ENCODE results near the gene SH3BGRL3.
"Not testable (repeated sequence)": the region's sequence is repeated elsewhere in the genome, so short reads cannot be mapped to it uniquely, and the experiment has no call there.

SH3BGRL3 gene

GRCh38 chr1:26317146-26317545 is 37.3 kb downstream of the SH3BGRL3 start:
- no peak for DNase-seq (ENCODE audit: low read depth)

- peak; percentile 73 for DNase-seq (ENCODE audit: low read depth)
Measured at GRCh38 chr1:26317612-26318337, 37.9 kb downstream of the SH3BGRL3 start, which contains the start of gene CD52. CD52 (plus strand) TSS chr1:26317958; CDS start chr1:26318018, 60 bp downstream.

GRCh38 chr1:26318338-26319064 is 38.6 kb downstream of the SH3BGRL3 start:
- DNase-seq (ENCODE audit: low read depth): no peak

GRCh38 chr1:26320896-26321295 is 41.0 kb downstream of the SH3BGRL3 start:
- DNase-seq (ENCODE audit: low read depth): no peak

- DNase-seq (ENCODE audit: low read depth): peak; percentile 91
Measured at GRCh38 chr1:26321315-26322041, 41.6 kb downstream of the SH3BGRL3 start.

- DNase-seq (ENCODE audit: low read depth): no peak
Measured at GRCh38 chr1:26322042-26322331, 42.1 kb downstream of the SH3BGRL3 start.

- no peak for DNase-seq (ENCODE audit: low read depth)
Measured at GRCh38 chr1:26323382-26323781, 43.5 kb downstream of the SH3BGRL3 start.

- DNase-seq (ENCODE audit: low read depth): no peak
Measured at GRCh38 chr1:26324550-26324949, 44.7 kb downstream of the SH3BGRL3 start.

- DNase-seq (ENCODE audit: low read depth): no peak
Measured at GRCh38 chr1:26327956-26328362, 48.1 kb downstream of the SH3BGRL3 start.

- DNase-seq (ENCODE audit: low read depth): no peak
Measured at GRCh38 chr1:26328597-26328996, 48.7 kb downstream of the SH3BGRL3 start.

GRCh38 chr1:26329380-26329779 is 49.5 kb downstream of the SH3BGRL3 start:
- not testable (repeated sequence) for DNase-seq (ENCODE audit: low read depth)

GRCh38 chr1:26330276-26330675 is 50.4 kb downstream of the SH3BGRL3 start:
- no peak for DNase-seq (ENCODE audit: low read depth)
